HepG2 (cell line): ENCODE data around the gene MICB. TPM values are rescaled to one million over a fixed set of nuclear protein-coding genes. Genes with fewer than 3 reads are reported as not detected.

Experiments
- ATF1 ChIP-seq: IDR thresholded peaks from 2 replicates; pipeline ENCODE4 v1.6.1; 2016; ENCODE audit warnings: mild to moderate bottlenecking, control low read depth
- BRD4 ChIP-seq: sonication (generic); formaldehyde crosslinking; IDR thresholded peaks from 2 replicates; pipeline ENCODE4 v1.4.0; 2020; ENCODE audit warnings: missing genetic modification reagents
- CHD2 ChIP-seq: IDR thresholded peaks from 2 replicates; pipeline ENCODE4 v1.6.1; 2011; ENCODE audit warnings: low read depth, low read length, improper control_type of control experiment
- CTCF ChIP-seq: sonication (generic); formaldehyde crosslinking; IDR thresholded peaks from 2 replicates; pipeline ENCODE4 v1.5.0; 2020; ENCODE audit warnings: mild to moderate bottlenecking, missing genetic modification reagents, moderate library complexity
- SUZ12 ChIP-seq: fragments of 150-350 bp; IDR thresholded peaks from 2 replicates; pipeline ENCODE4 v1.6.1; 2014; ENCODE audit warnings: low read depth, low read length
- ZNF546 ChIP-seq: sonication (generic); formaldehyde crosslinking; conservative IDR thresholded peaks from 2 replicates; pipeline ENCODE4 v1.8.1; 2023; ENCODE audit warnings: mild to moderate bottlenecking, missing genetic modification reagents
- ZSCAN21 ChIP-seq: sonication (generic); formaldehyde crosslinking; IDR thresholded peaks from 2 replicates; pipeline ENCODE4 v1.8.0; 2022; ENCODE audit warnings: mild to moderate bottlenecking, missing genetic modification reagents, moderate library complexity, borderline replicate concordance
- ZXDC ChIP-seq: sonication (generic); formaldehyde crosslinking; IDR thresholded peaks from 2 replicates; pipeline ENCODE4 v1.5.0; 2020; ENCODE audit warnings: mild to moderate bottlenecking, missing genetic modification reagents
- polyA plus RNA-seq, 8 experiments: library from polyadenylated mRNA; depleted of rRNA in 3 of 8; stranded (reverse) in 7 of 8; unstranded in 1 of 8; fragments of >200 nt; fragmentation: Illumina TruSeq in 4 of 8; extraction: Trizol in 4 of 8; gene quantifications; 2 replicates each; pipeline versions ENCODE4 v1.2.1 to v1.2.3, GENCODE V29; 2011 to 2016; ENCODE audit warnings: low read depth in 4 of 8, missing spikeins in 1 of 8, mixed read lengths in 1 of 8; ENCODE audit not compliant: insufficient read depth in 1 of 8
- total RNA-seq, 5 experiments: library from RNA; depleted of rRNA; stranded (reverse); fragments of >200 nt; fragmentation: Illumina TruSeq; extraction: Trizol; gene quantifications; 2 replicates each; pipeline ENCODE4 v1.2.3, GENCODE V29; 2016; ENCODE audit warnings: low read depth in 1 of 5
- TF ChIP-seq, protein P1 (sequence below): sonication (generic); formaldehyde crosslinking; IDR thresholded peaks from 2 replicates; pipeline ENCODE4 v1.4.0; 2020; ENCODE audit warnings: missing genetic modification reagents
- TF ChIP-seq, protein P2 (sequence below): sonication (generic); formaldehyde crosslinking; IDR thresholded peaks from 2 replicates; pipeline ENCODE4 v1.4.0; 2020; ENCODE audit warnings: low read depth, mild to moderate bottlenecking, missing genetic modification reagents
- TF ChIP-seq, protein P3 (sequence below): sonication (generic); formaldehyde crosslinking; IDR thresholded peaks from 2 replicates; pipeline ENCODE4 v1.5.1; 2020; ENCODE audit warnings: mild to moderate bottlenecking, missing genetic modification reagents, borderline replicate concordance
- TF ChIP-seq, protein P4 (sequence below): sonication (generic); formaldehyde crosslinking; IDR thresholded peaks from 2 replicates; pipeline ENCODE4 v1.8.1; 2023; ENCODE audit warnings: mild to moderate bottlenecking, missing genetic modification reagents

Gene MICB
- total and polyA plus RNA-seq, 2 of the 13 experiments (the other 11 are each of a cell fraction or from before 2014, with no cell fraction given) = 12.5 to 12.8 TPM

DNA sequence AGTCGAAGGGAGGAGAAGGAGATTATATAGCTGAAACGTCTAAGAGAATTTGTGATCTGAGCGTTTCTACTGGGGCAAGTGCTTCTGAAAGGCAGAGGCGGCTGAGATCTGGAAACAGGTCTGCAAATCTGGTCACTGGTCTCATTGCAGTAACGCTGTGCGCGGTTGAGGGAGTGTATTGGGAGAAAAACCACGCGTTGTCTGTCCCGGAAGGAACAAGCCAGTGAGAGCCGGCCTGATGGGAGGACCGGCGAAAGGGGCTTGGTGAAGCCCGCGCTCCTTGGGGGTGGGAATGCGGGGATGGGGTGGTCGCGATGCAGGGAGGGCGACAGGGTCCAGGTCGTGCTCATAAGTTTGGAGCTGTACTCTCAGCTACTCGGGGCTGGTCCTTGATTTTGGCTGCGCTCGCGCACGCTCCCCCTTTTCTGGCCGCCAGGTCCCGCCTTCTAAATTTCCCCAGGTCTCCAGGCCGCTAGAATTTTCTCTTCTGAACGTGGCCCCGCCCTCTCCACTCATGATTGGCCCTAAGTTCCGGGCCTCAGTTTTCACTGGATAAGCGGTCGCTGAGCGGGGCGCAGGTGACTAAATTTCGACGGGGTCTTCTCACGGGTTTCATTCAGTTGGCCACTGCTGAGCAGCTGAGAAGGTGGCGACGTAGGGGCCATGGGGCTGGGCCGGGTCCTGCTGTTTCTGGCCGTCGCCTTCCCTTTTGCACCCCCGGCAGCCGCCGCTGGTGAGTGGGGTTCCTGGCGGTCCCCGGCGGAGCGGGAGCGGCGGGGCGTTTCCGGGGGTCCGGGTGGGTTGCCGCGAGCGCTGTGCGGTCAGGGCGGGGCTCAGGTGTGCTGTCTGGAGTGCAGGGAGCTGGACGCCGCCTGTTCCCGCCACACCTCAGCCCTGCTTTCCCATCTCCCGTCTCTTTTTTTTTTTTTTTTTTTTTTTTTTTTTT lies at the start of gene MICB (continued):
- TF ChIP-seq, protein P1, sequence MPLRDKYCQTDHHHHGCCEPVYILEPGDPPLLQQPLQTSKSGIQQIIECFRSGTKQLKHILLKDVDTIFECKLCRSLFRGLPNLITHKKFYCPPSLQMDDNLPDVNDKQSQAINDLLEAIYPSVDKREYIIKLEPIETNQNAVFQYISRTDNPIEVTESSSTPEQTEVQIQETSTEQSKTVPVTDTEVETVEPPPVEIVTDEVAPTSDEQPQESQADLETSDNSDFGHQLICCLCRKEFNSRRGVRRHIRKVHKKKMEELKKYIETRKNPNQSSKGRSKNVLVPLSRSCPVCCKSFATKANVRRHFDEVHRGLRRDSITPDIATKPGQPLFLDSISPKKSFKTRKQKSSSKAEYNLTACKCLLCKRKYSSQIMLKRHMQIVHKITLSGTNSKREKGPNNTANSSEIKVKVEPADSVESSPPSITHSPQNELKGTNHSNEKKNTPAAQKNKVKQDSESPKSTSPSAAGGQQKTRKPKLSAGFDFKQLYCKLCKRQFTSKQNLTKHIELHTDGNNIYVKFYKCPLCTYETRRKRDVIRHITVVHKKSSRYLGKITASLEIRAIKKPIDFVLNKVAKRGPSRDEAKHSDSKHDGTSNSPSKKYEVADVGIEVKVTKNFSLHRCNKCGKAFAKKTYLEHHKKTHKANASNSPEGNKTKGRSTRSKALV = peak; percentile 36; the same call in 1 of the 2 replicates
- TF ChIP-seq, protein P2, sequence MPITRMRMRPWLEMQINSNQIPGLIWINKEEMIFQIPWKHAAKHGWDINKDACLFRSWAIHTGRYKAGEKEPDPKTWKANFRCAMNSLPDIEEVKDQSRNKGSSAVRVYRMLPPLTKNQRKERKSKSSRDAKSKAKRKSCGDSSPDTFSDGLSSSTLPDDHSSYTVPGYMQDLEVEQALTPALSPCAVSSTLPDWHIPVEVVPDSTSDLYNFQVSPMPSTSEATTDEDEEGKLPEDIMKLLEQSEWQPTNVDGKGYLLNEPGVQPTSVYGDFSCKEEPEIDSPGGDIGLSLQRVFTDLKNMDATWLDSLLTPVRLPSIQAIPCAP = no peak
- no peak for TF ChIP-seq SUZ12
- TF ChIP-seq, protein P3, sequence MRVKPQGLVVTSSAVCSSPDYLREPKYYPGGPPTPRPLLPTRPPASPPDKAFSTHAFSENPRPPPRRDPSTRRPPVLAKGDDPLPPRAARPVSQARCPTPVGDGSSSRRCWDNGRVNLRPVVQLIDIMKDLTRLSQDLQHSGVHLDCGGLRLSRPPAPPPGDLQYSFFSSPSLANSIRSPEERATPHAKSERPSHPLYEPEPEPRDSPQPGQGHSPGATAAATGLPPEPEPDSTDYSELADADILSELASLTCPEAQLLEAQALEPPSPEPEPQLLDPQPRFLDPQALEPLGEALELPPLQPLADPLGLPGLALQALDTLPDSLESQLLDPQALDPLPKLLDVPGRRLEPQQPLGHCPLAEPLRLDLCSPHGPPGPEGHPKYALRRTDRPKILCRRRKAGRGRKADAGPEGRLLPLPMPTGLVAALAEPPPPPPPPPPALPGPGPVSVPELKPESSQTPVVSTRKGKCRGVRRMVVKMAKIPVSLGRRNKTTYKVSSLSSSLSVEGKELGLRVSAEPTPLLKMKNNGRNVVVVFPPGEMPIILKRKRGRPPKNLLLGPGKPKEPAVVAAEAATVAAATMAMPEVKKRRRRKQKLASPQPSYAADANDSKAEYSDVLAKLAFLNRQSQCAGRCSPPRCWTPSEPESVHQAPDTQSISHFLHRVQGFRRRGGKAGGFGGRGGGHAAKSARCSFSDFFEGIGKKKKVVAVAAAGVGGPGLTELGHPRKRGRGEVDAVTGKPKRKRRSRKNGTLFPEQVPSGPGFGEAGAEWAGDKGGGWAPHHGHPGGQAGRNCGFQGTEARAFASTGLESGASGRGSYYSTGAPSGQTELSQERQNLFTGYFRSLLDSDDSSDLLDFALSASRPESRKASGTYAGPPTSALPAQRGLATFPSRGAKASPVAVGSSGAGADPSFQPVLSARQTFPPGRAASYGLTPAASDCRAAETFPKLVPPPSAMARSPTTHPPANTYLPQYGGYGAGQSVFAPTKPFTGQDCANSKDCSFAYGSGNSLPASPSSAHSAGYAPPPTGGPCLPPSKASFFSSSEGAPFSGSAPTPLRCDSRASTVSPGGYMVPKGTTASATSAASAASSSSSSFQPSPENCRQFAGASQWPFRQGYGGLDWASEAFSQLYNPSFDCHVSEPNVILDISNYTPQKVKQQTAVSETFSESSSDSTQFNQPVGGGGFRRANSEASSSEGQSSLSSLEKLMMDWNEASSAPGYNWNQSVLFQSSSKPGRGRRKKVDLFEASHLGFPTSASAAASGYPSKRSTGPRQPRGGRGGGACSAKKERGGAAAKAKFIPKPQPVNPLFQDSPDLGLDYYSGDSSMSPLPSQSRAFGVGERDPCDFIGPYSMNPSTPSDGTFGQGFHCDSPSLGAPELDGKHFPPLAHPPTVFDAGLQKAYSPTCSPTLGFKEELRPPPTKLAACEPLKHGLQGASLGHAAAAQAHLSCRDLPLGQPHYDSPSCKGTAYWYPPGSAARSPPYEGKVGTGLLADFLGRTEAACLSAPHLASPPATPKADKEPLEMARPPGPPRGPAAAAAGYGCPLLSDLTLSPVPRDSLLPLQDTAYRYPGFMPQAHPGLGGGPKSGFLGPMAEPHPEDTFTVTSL = no peak
- TF ChIP-seq, protein P4, sequence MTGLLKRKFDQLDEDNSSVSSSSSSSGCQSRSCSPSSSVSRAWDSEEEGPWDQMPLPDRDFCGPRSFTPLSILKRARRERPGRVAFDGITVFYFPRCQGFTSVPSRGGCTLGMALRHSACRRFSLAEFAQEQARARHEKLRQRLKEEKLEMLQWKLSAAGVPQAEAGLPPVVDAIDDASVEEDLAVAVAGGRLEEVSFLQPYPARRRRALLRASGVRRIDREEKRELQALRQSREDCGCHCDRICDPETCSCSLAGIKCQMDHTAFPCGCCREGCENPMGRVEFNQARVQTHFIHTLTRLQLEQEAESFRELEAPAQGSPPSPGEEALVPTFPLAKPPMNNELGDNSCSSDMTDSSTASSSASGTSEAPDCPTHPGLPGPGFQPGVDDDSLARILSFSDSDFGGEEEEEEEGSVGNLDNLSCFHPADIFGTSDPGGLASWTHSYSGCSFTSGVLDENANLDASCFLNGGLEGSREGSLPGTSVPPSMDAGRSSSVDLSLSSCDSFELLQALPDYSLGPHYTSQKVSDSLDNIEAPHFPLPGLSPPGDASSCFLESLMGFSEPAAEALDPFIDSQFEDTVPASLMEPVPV (CRISPR knock-in tag) = 0 out of 2 replicates have a peak, but pooled peaks have one; percentile 31
- no peak for TF ChIP-seq ZXDC
- no peak for TF ChIP-seq ATF1 (CRISPR knock-in tag)
- TF ChIP-seq CTCF (CRISPR knock-in tag) = peak; percentile 11; the same call in 1 of the 2 replicates
- TF ChIP-seq BRD4 (CRISPR knock-in tag) = no peak
- TF ChIP-seq ZSCAN21 (CRISPR knock-in tag) = no peak
- TF ChIP-seq CHD2 = no peak
- TF ChIP-seq ZNF546 (CRISPR knock-in tag) = peak; percentile 65; the same call in 1 of the 2 replicates
